GM12875 (cell line): ENCODE data around the gene CCDC102B.

Experiments used
- H3K4me3 ChIP-seq: one replicate; pipeline ENCODE4 v1.5.1; 2011; ENCODE audit warnings: low read depth, low read length, control low read depth
- CTCF ChIP-seq: IDR thresholded peaks from 2 replicates; pipeline ENCODE4 v1.5.1; 2011; ENCODE audit warnings: low read depth, mild to moderate bottlenecking, control low read depth, inconsistent platforms, low read length, moderate library complexity, borderline replicate concordance; ENCODE audit not compliant: insufficient read depth

CCDC102B gene

GRCh38 chr18:68944330-68944729 is 146.4 kb downstream of the CCDC102B start:
- TF ChIP-seq CTCF, result no peak
- H3K4me3 ChIP-seq, result no peak overlapping the region

- no peak overlapping the region for H3K4me3 ChIP-seq
- no peak for TF ChIP-seq CTCF
Measured at GRCh38 chr18:68944826-68945225, 146.9 kb downstream of the CCDC102B start.

- H3K4me3 ChIP-seq, result no peak overlapping the region
- TF ChIP-seq CTCF, result no peak
Measured at GRCh38 chr18:68948622-68949021, 150.7 kb downstream of the CCDC102B start.

- no peak overlapping the region for H3K4me3 ChIP-seq
- no peak for TF ChIP-seq CTCF
Measured at GRCh38 chr18:68954738-68955137, 156.9 kb downstream of the CCDC102B start.

- H3K4me3 ChIP-seq, result no peak overlapping the region
- TF ChIP-seq CTCF, result no peak
Measured at GRCh38 chr18:68956650-68957049, 158.8 kb downstream of the CCDC102B start.

GRCh38 chr18:68960355-68960754 is 162.5 kb downstream of the CCDC102B start:
- no peak for TF ChIP-seq CTCF
- H3K4me3 ChIP-seq, result no peak overlapping the region

GRCh38 chr18:68962623-68963022 is 164.7 kb downstream of the CCDC102B start:
- H3K4me3 ChIP-seq, result no peak overlapping the region
- no peak for TF ChIP-seq CTCF
